Activated T-helper 1 cell treated with anti-CD3 and anti-CD28 coated beads, Interleukin-2, amount 50 U/mL, for 16 hours (primary cell): ENCODE data around the gene RGP1.

Experiments
- DNase-seq, 2 donors: peaks; one replicate each; pipeline ENCODE4 v3.0.0-alpha.2; 2020; ENCODE audit warnings: low read depth in 1 of 2, low spot score in 1 of 2

The RGP1 gene

GRCh38 chr9:35748858-35749514 lies at the start of gene RGP1, which contains the start of gene GBA2:
Gene RGP1 (plus strand): TSS chr9:35749287. CDS start chr9:35749756, 469 bp downstream.
Gene GBA2 (minus strand): TSS chr9:35749228. CDS start chr9:35748704, 524 bp downstream.
- peak; percentile 37 to 55 for DNase-seq

DNA sequence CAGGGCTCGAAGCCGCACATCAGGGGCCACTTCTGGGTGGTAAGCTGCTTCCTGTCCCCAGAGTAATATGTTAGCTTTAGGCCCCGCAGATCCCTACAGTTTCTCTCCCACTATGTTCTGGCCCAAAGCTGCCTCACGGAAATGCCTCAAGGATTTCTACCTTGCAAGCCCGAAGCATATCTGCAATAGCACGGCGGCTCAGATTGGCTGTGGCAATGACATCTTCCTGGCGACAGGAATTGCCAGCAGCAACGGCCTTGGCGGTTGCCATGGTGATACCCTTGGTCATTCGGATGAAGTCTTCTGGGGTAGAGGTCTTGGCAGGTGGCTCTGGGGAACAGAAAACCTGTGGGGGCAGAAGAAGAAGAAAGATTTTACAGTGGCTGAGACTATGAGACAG lies 49.1 kb upstream of the RGP1 start:
- no peak for DNase-seq

GRCh38 chr9:35700942-35701341 lies 48.1 kb upstream of the RGP1 start:
- DNase-seq: no peak

DNA sequence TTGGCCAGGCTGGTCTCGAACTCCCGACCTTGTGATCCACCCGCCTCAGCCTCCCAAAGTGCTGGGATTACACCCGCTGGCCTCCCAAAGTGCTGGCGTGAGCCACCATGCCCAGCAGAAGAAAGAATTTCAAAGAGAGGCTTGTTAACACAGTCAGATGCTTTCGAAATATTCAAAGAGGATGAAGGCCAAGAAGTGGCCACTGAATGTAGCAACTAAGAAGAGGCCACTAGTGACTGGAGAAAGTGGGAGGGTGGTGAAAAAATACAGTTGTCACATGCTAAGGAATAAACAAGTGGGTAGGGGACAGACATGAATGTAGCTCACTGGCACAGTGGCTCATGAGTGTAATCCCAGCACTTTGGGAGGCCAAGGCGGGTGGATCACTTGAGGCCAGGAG lies 46.4 kb upstream of the RGP1 start:
- no peak for DNase-seq

GRCh38 chr9:35703906-35704672 lies 45.0 kb upstream of the RGP1 start:
- no peak for DNase-seq

DNA sequence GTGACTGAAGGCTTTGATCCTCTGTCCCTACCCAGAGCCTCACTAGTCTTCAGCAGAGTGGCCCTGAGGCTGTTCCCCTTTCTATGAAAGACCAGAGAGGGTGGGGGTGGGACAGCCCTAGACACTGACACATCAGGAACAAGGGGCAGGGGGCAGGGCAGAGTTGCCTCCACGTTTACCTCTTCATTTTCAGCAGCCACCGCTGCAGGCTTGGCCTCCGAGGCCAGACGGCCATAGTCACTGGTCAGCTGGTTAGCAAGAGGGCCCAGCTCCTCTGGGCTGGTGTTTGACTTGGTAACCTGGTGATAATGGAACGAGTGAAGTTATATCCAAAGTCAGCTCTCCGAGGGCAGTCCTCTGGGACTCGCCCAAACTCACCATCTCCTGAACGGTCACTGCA lies 43.7 kb upstream of the RGP1 start:
- DNase-seq: no peak

GRCh38 chr9:35705836-35706430 lies 43.2 kb upstream of the RGP1 start:
- no peak for DNase-seq

- DNase-seq: no peak
Observed at GRCh38 chr9:35706951-35707350, 42.1 kb upstream of the RGP1 start.

GRCh38 chr9:35708146-35708545 lies 40.9 kb upstream of the RGP1 start:
- no peak for DNase-seq

GRCh38 chr9:35710818-35711500 lies 38.1 kb upstream of the RGP1 start:
- no peak for DNase-seq

DNA sequence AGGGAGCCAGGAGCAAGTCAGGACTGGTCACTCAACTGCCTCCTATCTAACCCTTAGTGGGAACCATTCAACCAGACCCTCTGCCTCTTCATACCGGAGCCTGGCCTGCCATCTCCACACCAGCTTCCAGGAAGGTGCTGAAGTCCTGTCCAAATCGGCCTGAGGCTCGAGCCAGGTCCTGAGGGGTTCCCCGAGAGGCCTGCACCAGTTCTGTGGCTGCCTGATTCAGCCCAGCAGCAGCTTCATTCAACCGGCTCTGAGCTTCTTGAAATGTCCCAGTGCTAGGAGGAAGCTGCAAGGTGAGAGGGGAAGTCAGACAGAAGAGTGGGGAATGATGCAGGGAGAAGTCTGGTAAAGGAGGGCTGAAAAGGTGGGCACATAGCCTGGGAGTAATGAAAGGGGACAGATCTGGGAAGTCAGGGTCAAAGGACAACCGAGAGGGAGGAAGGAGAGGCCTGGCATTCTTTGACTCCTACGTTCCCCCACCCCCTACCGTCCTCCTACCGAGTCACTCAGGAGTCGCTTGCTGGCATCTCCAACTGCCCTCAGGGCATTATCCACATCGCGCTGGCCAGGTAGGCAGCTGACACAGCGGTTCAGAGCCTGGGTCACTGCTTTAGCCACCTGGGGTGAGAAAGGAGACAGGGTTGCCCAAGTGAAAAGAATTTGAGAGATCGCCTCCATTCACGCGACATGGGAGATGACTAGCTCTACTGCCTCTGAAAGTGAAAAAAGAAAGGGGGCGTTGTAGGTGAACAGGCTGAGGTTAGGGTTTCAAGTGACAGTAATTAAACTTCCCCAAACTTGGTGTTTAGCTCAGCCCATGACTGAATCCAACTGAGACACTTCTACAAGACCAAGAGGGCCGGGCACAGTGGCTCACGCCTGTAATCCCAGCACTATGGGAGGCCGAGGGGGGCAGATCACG lies 37.3 kb upstream of the RGP1 start:
- DNase-seq: no peak

DNA sequence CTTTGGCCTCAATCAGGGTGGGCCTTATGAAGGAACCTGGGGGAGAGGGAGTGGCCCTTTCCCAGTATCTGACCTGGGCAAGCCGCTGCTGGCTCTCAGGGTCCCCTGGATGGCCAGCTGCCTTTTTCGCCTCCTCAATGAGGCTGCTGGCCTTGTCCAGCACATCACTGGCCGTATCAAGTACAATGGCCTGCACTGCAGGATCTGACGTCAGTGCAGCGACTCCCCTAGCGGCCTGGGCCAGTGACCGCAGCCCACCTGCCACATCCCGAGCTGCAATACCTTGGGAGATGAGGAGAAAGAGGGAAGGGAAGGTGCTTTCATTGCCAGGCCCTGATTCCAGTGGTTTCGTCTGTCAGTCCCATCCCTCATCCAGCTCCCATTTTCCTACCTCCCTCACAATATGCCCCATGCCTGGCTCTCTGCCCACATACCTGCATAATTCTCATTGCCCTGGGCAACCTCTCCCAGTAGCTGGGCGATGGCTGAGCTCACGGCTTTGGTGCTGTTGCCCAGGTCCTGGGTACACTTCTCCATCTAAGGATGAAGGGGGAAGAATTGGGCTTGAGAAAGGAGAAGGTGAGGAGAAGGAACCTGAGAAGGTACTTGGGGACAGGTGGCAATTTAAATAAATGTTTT lies 36.2 kb upstream of the RGP1 start:
- DNase-seq: no peak

GRCh38 chr9:35713578-35713977 lies 35.5 kb upstream of the RGP1 start:
- DNase-seq: no peak

GRCh38 chr9:35714123-35714522 lies 35.0 kb upstream of the RGP1 start:
- no peak for DNase-seq

DNA sequence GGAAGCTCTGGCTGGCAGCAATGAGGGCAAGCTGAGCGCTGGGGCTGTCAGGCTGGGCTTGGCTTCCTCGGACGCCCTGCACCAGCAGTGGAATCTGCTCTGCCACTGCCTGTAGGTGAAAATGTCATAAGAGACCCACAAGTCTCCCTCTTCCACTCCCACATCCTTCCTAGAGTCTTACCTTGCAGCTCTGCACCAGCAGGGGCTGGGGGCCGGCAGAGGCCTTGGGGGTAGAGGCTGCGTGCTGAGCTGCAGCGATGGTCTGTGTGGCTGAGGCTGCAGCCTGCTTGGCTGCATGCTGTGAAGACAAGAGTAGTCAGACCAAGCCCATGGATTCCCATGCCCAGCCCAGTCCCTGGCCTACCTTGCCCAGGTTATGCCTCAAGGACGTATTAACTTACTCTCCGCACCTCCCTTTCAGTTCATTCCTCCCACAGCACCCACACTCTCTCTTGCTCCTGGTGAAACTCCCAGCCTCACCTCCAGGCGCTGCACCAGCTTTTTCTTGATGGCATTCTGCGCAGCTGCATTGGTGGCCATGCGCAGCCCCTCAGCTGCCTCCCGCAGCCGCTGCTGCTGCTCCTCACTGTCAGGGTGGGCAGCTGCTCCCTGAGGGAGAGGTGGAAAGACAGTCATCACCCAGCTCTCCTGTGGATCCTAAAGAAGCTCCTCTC lies 34.4 kb upstream of the RGP1 start:
- DNase-seq: no peak

DNA sequence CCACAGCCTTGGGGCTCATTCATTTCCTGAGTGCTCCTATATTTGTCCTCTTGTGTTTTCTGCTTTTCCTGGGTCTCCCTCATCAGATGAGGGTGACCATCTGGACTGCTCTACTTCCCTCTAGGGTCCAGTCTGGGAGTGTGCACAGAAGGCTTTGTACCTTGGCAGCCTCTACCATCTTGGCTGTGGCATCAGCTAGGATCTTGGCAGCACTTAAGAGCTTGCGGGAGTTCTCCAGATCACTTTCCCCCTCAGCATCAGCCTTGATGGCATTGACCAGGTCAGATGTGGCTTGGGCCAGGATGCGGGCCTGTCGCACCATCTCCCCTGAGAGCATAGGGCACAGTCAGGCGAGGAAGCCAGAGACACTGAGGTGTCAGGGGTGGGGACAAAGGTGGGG lies 32.9 kb upstream of the RGP1 start:
- DNase-seq: no peak

DNA sequence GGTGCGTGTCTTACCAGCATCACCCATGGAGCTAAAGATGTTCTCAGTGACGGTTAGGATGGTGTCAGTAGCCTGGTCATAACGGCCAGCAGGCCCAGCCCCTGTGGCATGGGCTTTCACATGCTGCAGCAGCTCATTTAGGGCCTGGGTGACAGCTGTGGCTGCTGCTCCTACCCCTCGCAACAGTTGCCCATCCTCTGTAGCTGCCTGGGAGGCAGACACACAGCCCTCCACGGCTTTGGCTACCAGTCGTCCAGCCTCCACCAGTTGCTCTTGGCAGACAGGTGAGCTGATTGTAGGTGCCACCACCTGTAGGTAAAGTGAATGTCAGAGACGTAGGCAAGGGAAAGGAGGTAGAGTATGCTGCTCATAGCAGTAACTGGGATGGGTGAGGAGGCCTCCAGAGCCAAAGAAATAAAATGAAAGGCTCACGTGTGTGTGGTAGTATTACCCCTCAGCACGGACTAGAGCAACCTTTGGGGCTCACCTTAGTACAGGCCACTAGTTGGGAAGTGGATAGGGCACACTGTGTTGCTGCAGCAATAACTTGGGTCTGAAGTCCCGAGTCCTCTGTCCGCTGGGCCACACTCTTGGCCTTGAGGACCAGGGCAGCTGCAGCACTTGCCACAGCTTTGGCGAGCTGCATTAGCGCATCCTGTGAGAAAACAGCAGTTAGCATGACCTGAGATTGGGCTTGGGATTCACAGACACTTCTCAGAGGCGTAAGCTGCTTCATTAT lies 31.8 kb upstream of the RGP1 start:
- no peak for DNase-seq

DNA sequence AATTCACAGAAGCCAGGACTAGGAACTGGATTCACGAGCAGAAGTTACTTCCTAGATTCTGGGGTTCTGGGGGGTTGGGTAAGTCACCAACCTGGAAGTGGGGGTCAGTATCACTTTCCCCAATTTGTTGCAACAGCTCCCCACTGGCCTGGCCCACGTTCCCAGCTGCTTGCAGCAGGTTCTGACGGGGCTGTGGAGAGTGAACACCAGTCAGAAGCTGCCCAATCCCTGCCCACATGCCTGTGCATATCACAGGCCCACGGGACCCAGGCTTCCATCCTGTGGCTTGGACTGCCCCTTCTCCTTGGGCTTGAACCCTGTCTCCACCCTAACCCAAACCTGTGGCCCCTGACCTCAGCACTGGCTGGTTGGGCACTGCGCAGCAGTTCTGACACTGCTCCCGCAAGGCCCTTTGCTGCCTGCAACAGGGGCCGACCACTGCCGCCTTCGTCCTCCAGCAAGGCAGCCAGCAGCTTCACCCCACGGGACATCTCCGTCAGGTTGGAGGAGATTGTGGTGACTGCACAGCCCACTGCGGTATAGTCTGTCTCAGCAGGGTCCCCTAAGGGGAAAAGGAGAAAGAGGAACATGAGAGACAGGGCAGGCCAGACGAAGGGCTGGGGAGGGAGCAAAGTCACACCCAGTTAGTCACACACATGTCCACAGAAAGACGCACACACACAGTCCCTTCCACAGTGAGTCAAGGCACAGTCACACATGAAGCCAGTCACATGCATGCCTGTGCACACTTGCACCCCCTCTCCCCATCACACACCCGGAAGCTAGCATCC lies 30.2 kb upstream of the RGP1 start:
- no peak for DNase-seq
